ENCODE results near the gene TOM1L1.

TOM1L1 gene

GRCh38 chr17:54882950-54883349, 17.7 kb upstream of the TOM1L1 start:
- no peaks in the 10 kb centered on the region for H3F3A ChIP-seq (ENCODE audit: insufficient read depth)
- no peak overlapping the region for H3K4me3 ChIP-seq (ENCODE audit: insufficient read depth, low read length, poor library complexity, severe bottlenecking)
- H3K79me2 ChIP-seq (ENCODE audit: insufficient read depth, low read length), result no peaks in the 10 kb centered on the region
- H2AFZ ChIP-seq (ENCODE audit: low read depth, low read length, severe bottlenecking), result no peak overlapping the region
- no peaks in the 10 kb centered on the region for H3K27me3 ChIP-seq (ENCODE audit: low read length)
- H3K27ac ChIP-seq (ENCODE audit: low read depth, low read length), result no peak overlapping the region
- H3K9me2 ChIP-seq (replicated peaks; ENCODE audit: insufficient read depth, low read length), result no peaks in the 10 kb centered on the region
- H3K9me3 ChIP-seq (ENCODE audit: insufficient read depth, low read length), result no peaks in the 10 kb centered on the region
- no peak overlapping the region for H3K9ac ChIP-seq (ENCODE audit: low read length)
- H4K20me1 ChIP-seq (ENCODE audit: low read depth, low read length), result no peaks in the 10 kb centered on the region
- no peak overlapping the region for H3K4me2 ChIP-seq (ENCODE audit: low read depth, low read length, poor library complexity, severe bottlenecking)
- TF ChIP-seq EZH2phosphoT487 (conservative IDR thresholded peaks at IDR 0.05; ENCODE audit: low read length) (no peak), CTCF (IDR thresholded peaks at IDR 0.05; ENCODE audit: insufficient read depth, low read length, poor library complexity, severe bottlenecking) (no peak)
- no peaks in the 10 kb centered on the region for H3K36me3 ChIP-seq (ENCODE audit: low read length)

GRCh38 chr17:54883939-54884338, 16.7 kb upstream of the TOM1L1 start:
- H3K27ac ChIP-seq (ENCODE audit: low read depth, low read length), result no peak overlapping the region
- no peaks in the 10 kb centered on the region for H3K36me3 ChIP-seq (ENCODE audit: low read length)
- H3K9me2 ChIP-seq (replicated peaks; ENCODE audit: insufficient read depth, low read length), result no peaks in the 10 kb centered on the region
- H3K4me3 ChIP-seq (ENCODE audit: insufficient read depth, low read length, poor library complexity, severe bottlenecking), result no peak overlapping the region
- H3F3A ChIP-seq (ENCODE audit: insufficient read depth), result no peaks in the 10 kb centered on the region
- no peak overlapping the region for H2AFZ ChIP-seq (ENCODE audit: low read depth, low read length, severe bottlenecking)
- H3K9ac ChIP-seq (ENCODE audit: low read length), result no peak overlapping the region
- no peaks in the 10 kb centered on the region for H3K9me3 ChIP-seq (ENCODE audit: insufficient read depth, low read length)
- no peaks in the 10 kb centered on the region for H4K20me1 ChIP-seq (ENCODE audit: low read depth, low read length)
- H3K27me3 ChIP-seq (ENCODE audit: low read length), result no peaks in the 10 kb centered on the region
- H3K79me2 ChIP-seq (ENCODE audit: insufficient read depth, low read length), result no peaks in the 10 kb centered on the region
- TF ChIP-seq EZH2phosphoT487 (conservative IDR thresholded peaks at IDR 0.05; ENCODE audit: low read length) (no peak), CTCF (IDR thresholded peaks at IDR 0.05; ENCODE audit: insufficient read depth, low read length, poor library complexity, severe bottlenecking) (no peak)
- no peak overlapping the region for H3K4me2 ChIP-seq (ENCODE audit: low read depth, low read length, poor library complexity, severe bottlenecking)

GRCh38 chr17:54887787-54888186, 12.9 kb upstream of the TOM1L1 start:
- no peaks in the 10 kb centered on the region for H4K20me1 ChIP-seq (ENCODE audit: low read depth, low read length)
- no peak overlapping the region for H3K27ac ChIP-seq (ENCODE audit: low read depth, low read length)
- H3K4me3 ChIP-seq (ENCODE audit: insufficient read depth, low read length, poor library complexity, severe bottlenecking), result no peak overlapping the region
- no peak for TF ChIP-seq CTCF (IDR thresholded peaks at IDR 0.05; ENCODE audit: insufficient read depth, low read length, poor library complexity, severe bottlenecking)
- TF ChIP-seq EZH2phosphoT487 (conservative IDR thresholded peaks at IDR 0.05; ENCODE audit: low read length), result no peak
- H3K9ac ChIP-seq (ENCODE audit: low read length), result no peak overlapping the region
- no peaks in the 10 kb centered on the region for H3K9me3 ChIP-seq (ENCODE audit: insufficient read depth, low read length)
- no peak overlapping the region for H3K4me2 ChIP-seq (ENCODE audit: low read depth, low read length, poor library complexity, severe bottlenecking)
- H3K36me3 ChIP-seq (ENCODE audit: low read length), result no peaks in the 10 kb centered on the region
- H3F3A ChIP-seq (ENCODE audit: insufficient read depth), result no peaks in the 10 kb centered on the region
- H3K79me2 ChIP-seq (ENCODE audit: insufficient read depth, low read length), result no peaks in the 10 kb centered on the region
- no peaks in the 10 kb centered on the region for H3K9me2 ChIP-seq (replicated peaks; ENCODE audit: insufficient read depth, low read length)
- H3K27me3 ChIP-seq (ENCODE audit: low read length), result no peaks in the 10 kb centered on the region
- no peak overlapping the region for H2AFZ ChIP-seq (ENCODE audit: low read depth, low read length, severe bottlenecking)
